Measurements from ENCODE around the gene PRSS38.

The PRSS38 gene

GRCh38 chr1:227891955-227892488, 76.5 kb downstream of the PRSS38 start:
- in situ Hi-C loops (cut with MboI; ENCODE audit: low pct_unique_long_range_greater_than_20kb, low sequenced_read_pairs), result no loop called here
- DNase-seq, result no peak

DNA sequence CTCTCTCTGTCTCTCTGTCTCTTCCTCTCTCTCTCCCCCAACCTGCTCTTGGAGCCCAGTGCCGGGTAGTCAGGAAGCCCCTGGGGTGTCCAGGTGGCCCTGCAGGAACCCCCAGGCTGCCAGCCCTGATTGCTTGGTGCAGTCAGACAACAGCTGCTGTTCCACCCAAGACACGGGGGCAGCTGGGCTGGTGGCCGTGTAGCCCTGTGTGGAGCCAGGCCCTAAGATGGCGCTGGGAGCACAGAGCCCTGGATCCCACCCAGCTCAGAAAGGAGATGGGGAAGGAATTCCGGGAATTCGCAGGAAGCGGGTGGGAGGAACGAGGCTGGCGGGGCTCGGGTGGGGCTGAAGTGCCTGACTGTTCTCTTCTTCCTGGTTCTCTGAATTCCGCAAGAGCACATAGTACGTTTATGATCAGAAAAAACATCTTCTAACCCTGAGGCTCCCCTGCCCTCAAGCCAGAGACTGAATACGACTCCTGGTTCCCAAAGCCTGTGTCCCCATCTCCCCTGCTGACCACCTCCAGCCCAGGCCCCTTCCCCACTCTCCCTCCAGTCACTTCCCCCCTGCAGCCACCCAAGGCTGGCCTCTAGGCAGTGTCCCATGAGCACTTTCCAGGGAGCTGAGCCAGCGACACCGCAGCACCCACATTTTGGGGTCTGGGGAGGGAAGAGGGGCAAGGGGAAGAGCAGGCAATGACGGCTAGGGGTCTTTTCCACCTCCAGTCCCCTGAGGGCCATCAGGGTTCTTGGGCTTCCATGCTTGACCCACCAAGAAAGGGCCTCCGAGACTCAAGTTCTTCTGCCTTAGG, 77.2 kb downstream of the PRSS38 start:
- in situ Hi-C loops (cut with MboI; ENCODE audit: low pct_unique_long_range_greater_than_20kb, low sequenced_read_pairs), result no loop called here
- no peak for DNase-seq

DNA sequence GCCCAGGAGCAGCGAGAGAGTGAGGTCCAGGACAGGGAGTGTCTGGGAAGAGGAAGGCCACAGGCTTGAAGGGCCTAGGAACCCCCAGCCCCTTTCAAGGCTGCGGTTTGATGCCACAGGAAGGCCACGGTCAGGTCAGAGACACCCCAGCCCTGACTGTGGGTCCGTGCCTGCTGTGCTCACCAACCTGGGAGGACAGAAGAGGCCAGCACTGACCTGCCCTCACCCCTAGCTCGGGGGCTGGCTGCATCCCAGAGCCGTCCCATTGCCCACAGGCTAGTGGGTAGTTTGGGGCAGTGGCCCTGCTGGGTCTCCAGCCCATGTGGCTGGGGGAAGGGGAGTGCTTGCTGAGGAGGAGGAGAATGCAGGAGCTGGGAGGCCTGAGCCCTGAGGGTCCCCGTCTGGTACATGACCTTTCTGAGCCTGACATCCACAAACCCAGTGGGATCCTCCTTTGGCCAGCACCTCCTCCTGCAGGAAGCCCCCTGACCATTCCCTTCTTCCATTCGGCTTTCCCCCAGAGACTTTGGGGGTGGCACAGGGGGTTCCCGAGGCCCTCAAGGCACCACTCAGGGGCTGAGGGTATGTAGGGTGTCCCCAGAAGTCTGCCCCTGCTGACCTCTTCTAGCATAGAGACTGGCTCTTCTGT, 77.9 kb downstream of the PRSS38 start:
- in situ Hi-C loops (cut with MboI; ENCODE audit: low pct_unique_long_range_greater_than_20kb, low sequenced_read_pairs), result no loop called here
- no peak for DNase-seq

- DNase-seq, result no peak
- in situ Hi-C loops (cut with MboI; ENCODE audit: low pct_unique_long_range_greater_than_20kb, low sequenced_read_pairs), result no loop called here
These were observed 78.7 kb downstream of the PRSS38 start for GRCh38 chr1:227893949-227894721.

DNA sequence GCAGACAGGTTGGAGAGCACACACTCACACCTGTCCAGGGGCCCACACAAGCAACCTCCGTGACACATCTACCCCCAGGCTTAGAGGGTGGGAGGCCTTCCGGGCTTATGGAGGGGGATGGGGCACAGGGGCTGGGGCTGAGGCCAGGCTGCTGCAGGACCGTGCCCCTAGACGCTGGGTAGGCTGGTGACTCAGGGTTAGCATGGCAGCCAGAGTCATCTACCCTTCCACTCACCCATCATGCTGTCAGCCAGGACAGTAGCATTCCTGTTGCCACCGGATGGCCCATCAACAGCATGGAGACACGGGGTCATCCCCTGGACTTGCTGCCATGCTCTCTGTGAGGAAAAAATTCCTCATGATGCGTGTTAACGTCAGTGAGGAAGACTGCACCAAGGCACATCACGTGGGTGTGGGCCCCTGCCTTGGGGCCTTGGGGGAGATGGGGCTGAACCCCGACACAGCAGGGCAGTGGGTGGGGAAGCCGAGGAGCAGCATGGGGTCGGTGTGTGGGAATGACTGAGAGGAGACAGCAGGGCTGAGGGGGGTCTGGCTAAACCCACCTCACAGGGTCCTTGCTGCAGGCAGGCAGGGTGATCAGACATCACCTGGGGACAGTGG, 79.5 kb downstream of the PRSS38 start:
- in situ Hi-C loops (cut with MboI; ENCODE audit: low pct_unique_long_range_greater_than_20kb, low sequenced_read_pairs), result no loop called here
- no peak for DNase-seq
